Heart right ventricle (tissue), 16 donors: ENCODE data around the gene LST1. TPM values are rescaled to one million over a fixed set of nuclear protein-coding genes. Genes with fewer than 3 reads are reported as not detected.
A peak's percentile ranks its signal among the peaks of the same experiment; 100 is the strongest.

Experiments used
- ATAC-seq, 8 donors: fragments of 200-7000 bp; cut with Tn5 transposase; one replicate each; pipeline ENCODE4 v1.9.1; 2020; ENCODE audit warnings: mild to moderate bottlenecking in 8 of 8, moderate library complexity in 8 of 8, moderate number of reproducible peaks in 1 of 8
- DNase-seq, 2 donors: peaks; one replicate each; pipeline ENCODE4 v3.0.0-alpha.2; 2020
- H3K27ac ChIP-seq, 10 donors: fragments of 200-600 bp; sonication (generic) in 2 of 10; one replicate each; pipeline versions ENCODE4 v1.5.0 to v1.8.0; 2020 to 2022; ENCODE audit warnings: mild to moderate bottlenecking in 3 of 10
- H3K27me3 ChIP-seq, 7 donors: fragments of 200-600 bp; one replicate each; pipeline ENCODE4 v1.8.0; 2021 to 2022; ENCODE audit warnings: mild to moderate bottlenecking in 2 of 7
- H3K36me3 ChIP-seq, 9 donors: fragments of 200-600 bp; sonication (generic) in 1 of 9; one replicate each; pipeline versions ENCODE4 v1.5.0 to v1.8.0; 2020 to 2022; ENCODE audit warnings: mild to moderate bottlenecking in 2 of 9
- H3K4me1 ChIP-seq, 9 donors: fragments of 200-600 bp; sonication (generic) in 1 of 9; one replicate each; pipeline versions ENCODE4 v1.5.0 to v1.8.0; 2020 to 2022; ENCODE audit warnings: mild to moderate bottlenecking in 4 of 9
- H3K4me3 ChIP-seq, 10 donors: fragments of 200-600 bp; sonication (generic) in 2 of 10; one replicate each; pipeline versions ENCODE4 v1.5.0 to v1.8.0; 2020 to 2022; ENCODE audit warnings: mild to moderate bottlenecking in 7 of 10, moderate library complexity in 2 of 10
- H3K9me3 ChIP-seq, 11 donors: fragments of 200-600 bp in 10 of 11; sonication (generic) in 2 of 11; one replicate each; pipeline versions ENCODE4 v1.5.0 to v1.8.0; 2013 to 2022; ENCODE audit warnings: mild to moderate bottlenecking in 2 of 11, control low read depth in 1 of 11, moderate library complexity in 1 of 11
- CTCF ChIP-seq, 9 donors: fragments of 200-600 bp; sonication (generic) in 2 of 9; IDR thresholded peaks; one replicate each; pipeline versions ENCODE4 v1.5.0 to v1.8.0; 2021 to 2022; ENCODE audit warnings: antibody characterized with exemption in 9 of 9, mild to moderate bottlenecking in 5 of 9, moderate library complexity in 1 of 9
- WGBS, 2 donors: extraction: QIAGEN DNeasy Blood & Tissue Kit; methylation state at CpG; one replicate each; pipeline ENCODE4 v1.1.7; 2013; ENCODE audit warnings: inconsistent platforms in 1 of 2; 5-methylcytosine and 5-hydroxymethylcytosine counted together
- intact Hi-C, 10 donors: fragments of 100-400 bp; cut with DNase I; formaldehyde crosslinking; loops; one replicate each; pipeline versions ENCODE4 v1.11.1 to v1.14.2; 2022
- polyA plus RNA-seq, 2 donors: library from polyadenylated mRNA; stranded (reverse); fragments of 200-250 nt; gene quantifications; one replicate each; pipeline ENCODE4 v1.2.3, GENCODE V29; 2013
- total RNA-seq, 10 donors: library from RNA; stranded (reverse); fragmentation: NEBNext Ultra II Directional in 3 of 10; extraction: Animal tissue kit (Norgen Biotek cat#: 25700) in 3 of 10; gene quantifications; one replicate each; pipeline versions ENCODE4 v1.2.1 to v1.2.4, GENCODE V29; 2021 to 2023
- donor health status: Arrhythmogenic right ventricular cardiomyopathy.
- donor health status: ischemic (EF 13 %, LVEDD 7.1; RV severe dilation, severe dysfunction).
- donor health status: healthy with polysubstance abuse.
- donor health status: DM: no; HTN: yes; CAD: no.
- donor health status: DM: no; HTN: no; CAD: no.
- donor health status: ischemic (EF 25% LVEDD 6.9; RV normal size, moderate dysfunction).
- donor health status: ischemic (EF 25% LVEDD 5.7; RV mildly dilated, moderate dysfunction).
- donor health status: healthy.
- donor health status: DM: yes; HTN: yes; CAD: no.
- donor health status: Ischemic cardiomyopathy.
- donor health status: ischemic (EF 35%, LVEDD 5.7; RV mildly dilated, moderate dysfunction).
- donor health status: nonischemic (EF 11% LVEDD 7.7; RV severe dilation, severe dysfunction).
- donor health status: DM: yes; HTN: yes; CAD: no.
- donor health status: PGD.
- donor health status: ischemic (EF 29% LVEDD 5.4; RV normal size, mild dysfunction).
- donor health status: nonischemic (EF 23%, LVEDD 6.1; RV moderate dilation, normal function).

The LST1 gene
- total and polyA plus RNA-seq, 12 donors: 2.6 to 35.6 (median 5.1) TPM

DNA sequence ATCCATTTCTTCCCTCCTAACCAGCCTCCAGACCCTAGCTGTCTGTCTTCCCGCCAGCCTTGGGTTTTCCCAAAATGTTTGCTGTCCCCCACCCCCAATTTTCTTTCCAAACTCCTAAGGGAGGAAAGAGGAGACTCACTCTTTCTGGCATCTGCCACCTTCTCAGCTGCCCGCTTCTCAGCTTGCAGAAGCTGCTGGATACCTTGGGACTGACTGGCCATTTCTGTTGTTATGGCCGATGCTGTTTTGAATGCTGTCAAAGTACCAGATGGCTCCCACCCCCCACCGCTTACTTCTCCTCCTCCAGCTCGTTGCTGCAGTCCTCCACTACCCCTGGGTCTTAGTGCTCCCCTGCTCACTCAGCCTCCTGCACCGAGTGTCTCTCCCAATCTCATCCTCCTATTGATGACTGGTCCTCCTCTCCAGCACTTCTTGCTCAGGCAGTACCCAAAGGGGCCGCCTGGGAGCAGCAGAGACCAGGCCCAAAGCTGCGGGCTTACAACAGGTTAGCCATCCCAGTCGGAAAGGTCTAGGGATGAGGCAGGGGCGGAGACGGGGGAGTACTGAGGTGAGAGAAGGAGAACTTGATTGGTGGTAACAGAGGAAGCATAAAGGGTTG, 39.6 kb upstream of the LST1 start, which contains the start of gene ATP6V1G2:
Gene ATP6V1G2 (minus strand): TSS at position 270 of the 619 bp plus-strand sequence. CDS start 49 bp downstream, at position 221.
- Histone ChIP-seq H3K4me1 (peaks cover 10 to 47% (median 25%) of the 10 kb centered on the region in 9 donors), H3K36me3 (peaks cover 0 to 29% (median 8%) of the 10 kb centered on the region in 9 donors), H3K4me3 (peak within 1 kb of the TSS; percentile 30 to 63 (median 56)), H3K27me3 (no peaks in the 10 kb centered on the region), H3K9me3 (no peaks in the 10 kb centered on the region), H3K27ac (peak within 1 kb of the TSS; percentile 69 to 95 (median 91))
- WGBS, 2 donors: 5 to 9% methylated on average over 11 of the region's 11 CpGs
- intact Hi-C loops: loop anchor here (1.0 to 10.0 kb wide), 10 partner anchors 34 to 408 kb away; partner anchors contain the start of genes LTB (in 4 of the 10), NELFE (in 3 of the 10), SKIC2 (in 3 of the 10) and AIF1 (in 2 of the 10)
- DNase-seq: peak; percentile 85 to 88
- TF ChIP-seq CTCF (IDR thresholded peaks at IDR 0.05): peak; percentile 88 to 97 (median 95)
- ATAC-seq: peak; percentile 62 to 85 (median 81)

GRCh38 chr6:31546958-31547726, 38.9 kb upstream of the LST1 start, which contains the start of gene NFKBIL1:
NFKBIL1 (plus strand) TSS chr6:31547608; CDS start chr6:31547695, 87 bp downstream.
- ATAC-seq (peak; percentile 94 to 98 (median 98)), DNase-seq (peak; percentile 92 to 98)
- Histone ChIP-seq H3K36me3 (peaks cover 0 to 36% (median 13%) of the 10 kb centered on the region in 9 donors), H3K9me3 (no peaks in the 10 kb centered on the region), H3K27ac (peak within 1 kb of the TSS; percentile 69 to 95 (median 91)), H3K4me3 (peak within 1 kb of the TSS; percentile 30 to 63 (median 56)), H3K27me3 (no peaks in the 10 kb centered on the region), H3K4me1 (peaks cover 10 to 51% (median 25%) of the 10 kb centered on the region in 9 donors)
- TF ChIP-seq CTCF (IDR thresholded peaks at IDR 0.05): peak in 2 of 9 donors; percentile 3 to 7
- WGBS, 2 donors: 1% methylated on average over 25 of the region's 25 CpGs
- intact Hi-C loops: loop anchor here (1.0 to 10.0 kb wide), 10 partner anchors 34 to 408 kb away; partner anchors contain the start of genes LTB (in 4 of the 10), NELFE (in 3 of the 10), SKIC2 (in 3 of the 10) and AIF1 (in 2 of the 10)

DNA sequence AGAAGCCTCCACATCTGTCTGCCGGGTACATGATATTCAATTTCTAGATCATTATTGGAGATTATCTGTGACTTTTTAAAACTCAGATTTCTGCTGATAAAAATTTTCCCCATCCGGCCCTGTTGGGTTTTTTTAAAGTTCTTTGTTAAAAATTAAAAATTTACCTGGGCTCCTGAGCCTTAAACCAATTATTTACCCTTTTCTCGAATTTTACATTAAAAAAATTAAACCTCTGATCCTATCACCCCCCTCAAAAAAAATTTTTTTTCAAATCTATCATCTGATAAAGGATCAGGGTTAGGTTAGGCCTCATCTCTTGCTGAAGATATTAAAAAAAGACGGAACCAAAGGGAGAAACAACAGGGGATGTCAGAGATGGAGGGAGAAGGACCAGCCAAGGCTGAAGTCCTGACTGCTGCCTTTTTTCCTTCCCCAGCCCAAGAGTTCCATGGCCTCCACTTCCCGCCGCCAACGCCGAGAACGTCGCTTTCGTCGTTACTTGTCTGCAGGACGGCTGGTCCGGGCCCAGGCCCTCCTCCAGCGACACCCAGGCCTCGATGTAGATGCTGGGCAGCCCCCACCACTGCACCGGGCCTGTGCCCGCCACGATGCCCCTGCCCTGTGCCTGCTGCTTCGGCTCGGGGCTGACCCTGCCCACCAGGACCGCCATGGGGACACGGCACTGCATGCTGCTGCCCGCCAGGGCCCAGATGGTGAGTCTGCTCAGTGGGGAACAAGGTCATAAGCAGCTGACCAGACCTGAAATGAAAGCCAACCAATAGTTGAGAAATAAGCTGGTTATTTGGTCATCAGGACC, 38.1 kb upstream of the LST1 start:
- no peak for ATAC-seq
- no peak for TF ChIP-seq CTCF (IDR thresholded peaks at IDR 0.05)

More for the DNA sequence above, 38.1 kb upstream of the LST1 start:
- Histone ChIP-seq H3K36me3 (peaks cover 0 to 40% (median 15%) of the 10 kb centered on the region in 9 donors), H3K4me1 (peaks cover 6 to 46% (median 20%) of the 10 kb centered on the region in 9 donors), H3K9me3 (no peaks in the 10 kb centered on the region), H3K4me3 (peak overlapping the region in 9 of 10 donors; percentile 40 to 63 (median 56)), H3K27ac (peak overlapping the region; percentile 69 to 95 (median 91)), H3K27me3 (no peaks in the 10 kb centered on the region)
- intact Hi-C loops: loop anchor here (1.0 to 10.0 kb wide), 10 partner anchors 33 to 407 kb away; partner anchors contain the start of genes LTB (in 4 of the 10), NELFE (in 3 of the 10), SKIC2 (in 3 of the 10) and AIF1 (in 2 of the 10)
- no peak for DNase-seq
- WGBS, 2 donors: 75 to 77% methylated on average over 24 of the region's 24 CpGs
